H9 (cell line): ENCODE results near the gene HYAL3. TPM values are rescaled to one million over a fixed set of nuclear protein-coding genes. Genes with fewer than 3 reads are reported as not detected.

ENCODE experiments used
- DNase-seq: peaks from one replicate; pipeline ENCODE4 v3.0.0-alpha.2; 2017
- H2AFZ ChIP-seq: one replicate; pipeline ENCODE4 v1.6.1; 2013; ENCODE audit warnings: mild to moderate bottlenecking, low read length, control low read depth, moderate library complexity
- H2AK5ac ChIP-seq: 2 replicates; pipeline ENCODE4 v1.6.1; 2013; ENCODE audit warnings: low read length, control low read depth, mixed read lengths; ENCODE audit not compliant: insufficient read length
- H2BK120ac ChIP-seq: one replicate; pipeline ENCODE4 v1.6.1; 2013; ENCODE audit warnings: low read depth, mild to moderate bottlenecking, low read length, control low read depth, inconsistent platforms; ENCODE audit not compliant: poor library complexity, severe bottlenecking
- H2BK12ac ChIP-seq: 2 replicates; pipeline ENCODE4 v1.6.1; 2013; ENCODE audit warnings: low read length, control low read depth, mixed read lengths, low read depth; ENCODE audit not compliant: insufficient read length
- H2BK15ac ChIP-seq: 2 replicates; pipeline ENCODE4 v1.6.1; 2013; ENCODE audit warnings: low read depth, low read length, control low read depth
- H2BK20ac ChIP-seq: one replicate; pipeline ENCODE4 v1.6.1; 2013; ENCODE audit warnings: low read depth, mild to moderate bottlenecking, low read length, control low read depth, inconsistent platforms; ENCODE audit not compliant: poor library complexity, severe bottlenecking
- H2BK5ac ChIP-seq: 2 replicates; pipeline ENCODE4 v1.6.1; 2013; ENCODE audit warnings: low read length, control low read depth, mixed read lengths; ENCODE audit not compliant: insufficient read length
- H3K14ac ChIP-seq: 2 replicates; pipeline ENCODE4 v1.6.1; 2013; ENCODE audit warnings: low read length, control low read depth; ENCODE audit not compliant: insufficient read depth
- H3K18ac ChIP-seq: 2 replicates; pipeline ENCODE4 v1.6.1; 2013; ENCODE audit warnings: low read depth, mild to moderate bottlenecking, mixed read lengths, low read length, control low read depth; ENCODE audit not compliant: insufficient read length
- H3K23ac ChIP-seq: 2 replicates; pipeline ENCODE4 v1.6.1; 2013; ENCODE audit warnings: low read length, control low read depth, mixed read lengths, low read depth; ENCODE audit not compliant: insufficient read length
- H3K23me2 ChIP-seq: 2 replicates; pipeline ENCODE4 v1.6.1; 2013; ENCODE audit warnings: low read depth, mild to moderate bottlenecking, mixed read lengths, low read length, control low read depth; ENCODE audit not compliant: insufficient read length, poor library complexity, severe bottlenecking
- H3K27ac ChIP-seq: 2 replicates; pipeline ENCODE4 v1.5.1; 2013; ENCODE audit warnings: low read length, control low read depth, mixed read lengths, low read depth; ENCODE audit not compliant: insufficient read length
- H3K27me3 ChIP-seq: 2 replicates; pipeline ENCODE4 v1.6.1; 2013; ENCODE audit warnings: low read length, control low read depth, inconsistent platforms; ENCODE audit not compliant: insufficient read depth
- H3K4ac ChIP-seq: 2 replicates; pipeline ENCODE4 v1.6.1; 2013; ENCODE audit warnings: low read depth, mild to moderate bottlenecking, control low read depth, inconsistent platforms, low read length, moderate library complexity
- H3K4me1 ChIP-seq: 2 replicates; pipeline ENCODE4 v1.6.1; 2013; ENCODE audit warnings: low read length, control low read depth, inconsistent platforms; ENCODE audit not compliant: insufficient read depth
- H3K4me2 ChIP-seq: 2 replicates; pipeline ENCODE4 v1.6.1; 2013; ENCODE audit warnings: low read length, control low read depth, mixed read lengths; ENCODE audit not compliant: insufficient read length, insufficient read depth
- H3K56ac ChIP-seq: 2 replicates; pipeline ENCODE4 v1.6.1; 2013; ENCODE audit warnings: low read depth, mild to moderate bottlenecking, mixed read lengths, low read length, control low read depth; ENCODE audit not compliant: insufficient read length
- H3K79me1 ChIP-seq: 2 replicates; pipeline ENCODE4 v1.6.1; 2013; ENCODE audit warnings: low read depth, mild to moderate bottlenecking, moderate library complexity, low read length, control low read depth, inconsistent platforms; ENCODE audit not compliant: insufficient read depth, poor library complexity, severe bottlenecking
- H3K79me2 ChIP-seq: 2 replicates; pipeline ENCODE4 v1.6.1; 2013; ENCODE audit warnings: low read length, control low read depth, inconsistent platforms; ENCODE audit not compliant: insufficient read depth
- H3K9ac ChIP-seq: 2 replicates; pipeline ENCODE4 v1.6.1; 2013; ENCODE audit warnings: low read length, control low read depth, mixed read lengths; ENCODE audit not compliant: insufficient read length; ENCODE audit errors: extremely low read depth
- H3K9me3 ChIP-seq: one replicate; pipeline ENCODE4 v1.6.1; 2013; ENCODE audit warnings: low read depth, low read length, inconsistent platforms; ENCODE audit not compliant: control insufficient read depth
- H3T11ph ChIP-seq: one replicate; pipeline ENCODE4 v1.6.1; 2013; ENCODE audit warnings: mild to moderate bottlenecking, low read length, control low read depth, inconsistent platforms
- H4K20me1 ChIP-seq: one replicate; pipeline ENCODE4 v1.6.1; 2013; ENCODE audit not compliant: control insufficient read depth, insufficient read length, insufficient read depth
- H4K5ac ChIP-seq: 2 replicates; pipeline ENCODE4 v1.6.1; 2013; ENCODE audit warnings: low read depth, mild to moderate bottlenecking, mixed read lengths, low read length, control low read depth; ENCODE audit not compliant: insufficient read length
- H4K8ac ChIP-seq: replicated peaks from 2 replicates; pipeline ENCODE4 v1.6.1; 2013; ENCODE audit warnings: low read length, control low read depth, mixed read lengths, low read depth; ENCODE audit not compliant: insufficient read length
- H4K91ac ChIP-seq: 2 replicates; pipeline ENCODE4 v1.6.1; 2013; ENCODE audit warnings: low read depth, mild to moderate bottlenecking, moderate library complexity, mixed read lengths, low read length, control low read depth; ENCODE audit not compliant: insufficient read length
- H3K27ac Mint-ChIP-seq, 3 experiments: 2 replicates in 2 of 3; 3 replicates in 1 of 3; pipeline ENCODE4 v1.8.0; 2020 to 2021; ENCODE audit warnings: mixed read lengths in 3 of 3, mild to moderate bottlenecking in 1 of 3, moderate library complexity in 1 of 3
- H3K27me3 Mint-ChIP-seq: 2 replicates; pipeline ENCODE4 v1.8.0; 2021; ENCODE audit warnings: low read depth, mild to moderate bottlenecking, moderate library complexity, mixed read lengths
- H3K36me3 Mint-ChIP-seq, 3 experiments: 2 replicates in 2 of 3; 3 replicates in 1 of 3; pipeline ENCODE4 v1.8.0; 2020 to 2021; ENCODE audit warnings: low read depth in 3 of 3, mixed read lengths in 3 of 3; ENCODE audit not compliant: insufficient read depth in 1 of 3
- H3K4me1 Mint-ChIP-seq, 2 experiments: 2 replicates each; pipeline ENCODE4 v1.8.0; 2020; ENCODE audit warnings: mixed read lengths in 2 of 2
- H3K4me3 Mint-ChIP-seq, 2 experiments: 2 replicates in 1 of 2; 3 replicates in 1 of 2; pipeline ENCODE4 v1.8.0; 2020 to 2021; ENCODE audit warnings: mild to moderate bottlenecking in 2 of 2, mixed read lengths in 2 of 2, moderate library complexity in 1 of 2
- H3K9me3 Mint-ChIP-seq, 2 experiments: 2 replicates in 1 of 2; 3 replicates in 1 of 2; pipeline ENCODE4 v1.8.0; 2020; ENCODE audit warnings: mild to moderate bottlenecking in 2 of 2, mixed read lengths in 2 of 2, moderate library complexity in 1 of 2
- CTCF ChIP-seq: fragments of 200-600 bp; sonication (generic); conservative IDR thresholded peaks from 3 replicates; pipeline ENCODE4 v1.8.0; 2021; ENCODE audit warnings: antibody characterized with exemption, mild to moderate bottlenecking
- WGBS: extraction: QIAGEN DNeasy Blood & Tissue Kit; methylation state at CpG from one replicate; pipeline ENCODE4 v1.1.7; 2013; ENCODE audit warnings: missing lambda C conversion rate, low lambda C conversion rate, mixed read lengths; ENCODE audit not compliant: insufficient read length; ENCODE audit errors: extremely low coverage; 5-methylcytosine and 5-hydroxymethylcytosine counted together
- total RNA-seq: library from RNA; stranded (reverse); gene quantifications from 2 replicates; pipeline ENCODE4 v1.2.1, GENCODE V29; 2021

HYAL3 gene
- total RNA-seq, 1 experiment from 2014 or later, result 3.1 TPM

- Histone ChIP-seq H3K79me1 (peaks cover 3% of the 10 kb centered on the region), H3K23me2 (no peaks in the 10 kb centered on the region), H2AFZ (no peak overlapping the region), H3K27me3 (no peaks in the 10 kb centered on the region), H3K56ac (no peak overlapping the region), H2AK5ac (no peak overlapping the region), H3K79me2 (peaks cover 4% of the 10 kb centered on the region; the same call in 1 of the 2 replicates), H2BK12ac (no peak overlapping the region), H3K27ac (no peak overlapping the region), H2BK120ac (no peak overlapping the region), H3K4me2 (no peak overlapping the region), H2BK20ac (no peak overlapping the region), H3K9me3 (no peaks in the 10 kb centered on the region), H4K91ac (no peak overlapping the region), H2BK15ac (no peak overlapping the region), H3K18ac (no peak overlapping the region), H4K8ac (no peak overlapping the region), H3K14ac (no peak overlapping the region), H3K23ac (no peak overlapping the region), H3K4me1 (no peaks in the 10 kb centered on the region), H3K9ac (no peak overlapping the region), H3T11ph (no peak overlapping the region), H3K4ac (no peak overlapping the region), H4K20me1 (peaks cover 2% of the 10 kb centered on the region), H2BK5ac (no peak overlapping the region), H4K5ac (no peak overlapping the region)
- no peaks in the 10 kb centered on the region for H3K9me3 Mint-ChIP-seq
- H3K27ac Mint-ChIP-seq, result peak overlapping the region in 2 of 3 experiments; percentile 55 to 79; a peak in 2 of 7 replicates
- DNase-seq, result no peak
- peaks cover 21 to 56% (median 53%) of the 10 kb centered on the region in 3 experiments for H3K36me3 Mint-ChIP-seq
- no peak overlapping the region for H3K4me3 Mint-ChIP-seq
- no peak for TF ChIP-seq CTCF
- peaks cover 11 to 24% of the 10 kb centered on the region in 2 experiments; a peak in 3 of 4 replicates for H3K4me1 Mint-ChIP-seq
- H3K27me3 Mint-ChIP-seq, result no peaks in the 10 kb centered on the region
- WGBS, result no CpG with 5 or more reads among the region's 8 CpGs
Measured at GRCh38 chr3:50254577-50255250, 44.5 kb downstream of the HYAL3 start.
